ENCODE data around the gene DNAH6.

DNA sequence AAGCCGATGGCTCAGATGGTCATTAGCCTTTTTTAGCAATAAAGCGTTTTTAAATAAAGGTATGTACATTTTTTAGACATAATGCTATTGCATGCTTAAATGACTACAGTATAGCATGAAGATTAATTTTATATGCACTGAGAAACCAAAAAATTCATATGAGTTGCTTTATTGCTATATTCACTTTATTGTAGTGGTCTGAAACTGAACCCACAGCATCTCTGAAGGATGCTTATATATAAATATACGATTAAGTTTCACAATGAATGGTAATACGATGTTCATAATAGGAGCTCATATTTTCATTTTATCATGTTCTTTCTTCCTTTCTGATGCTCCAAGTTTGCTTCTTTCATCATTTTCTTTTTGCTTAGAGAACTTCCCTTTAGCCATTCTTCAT is 132.8 kb downstream of the DNAH6 start:
- TF ChIP-seq, protein P1, sequence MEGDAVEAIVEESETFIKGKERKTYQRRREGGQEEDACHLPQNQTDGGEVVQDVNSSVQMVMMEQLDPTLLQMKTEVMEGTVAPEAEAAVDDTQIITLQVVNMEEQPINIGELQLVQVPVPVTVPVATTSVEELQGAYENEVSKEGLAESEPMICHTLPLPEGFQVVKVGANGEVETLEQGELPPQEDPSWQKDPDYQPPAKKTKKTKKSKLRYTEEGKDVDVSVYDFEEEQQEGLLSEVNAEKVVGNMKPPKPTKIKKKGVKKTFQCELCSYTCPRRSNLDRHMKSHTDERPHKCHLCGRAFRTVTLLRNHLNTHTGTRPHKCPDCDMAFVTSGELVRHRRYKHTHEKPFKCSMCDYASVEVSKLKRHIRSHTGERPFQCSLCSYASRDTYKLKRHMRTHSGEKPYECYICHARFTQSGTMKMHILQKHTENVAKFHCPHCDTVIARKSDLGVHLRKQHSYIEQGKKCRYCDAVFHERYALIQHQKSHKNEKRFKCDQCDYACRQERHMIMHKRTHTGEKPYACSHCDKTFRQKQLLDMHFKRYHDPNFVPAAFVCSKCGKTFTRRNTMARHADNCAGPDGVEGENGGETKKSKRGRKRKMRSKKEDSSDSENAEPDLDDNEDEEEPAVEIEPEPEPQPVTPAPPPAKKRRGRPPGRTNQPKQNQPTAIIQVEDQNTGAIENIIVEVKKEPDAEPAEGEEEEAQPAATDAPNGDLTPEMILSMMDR (IDR thresholded peaks at IDR 0.05) = no peak
- no peak for TF ChIP-seq POLR2AphosphoS5 (IDR thresholded peaks at IDR 0.05)

Data from transverse colon (tissue), 4 donors.